ENCODE results near the gene AUH.

The AUH gene

GRCh38 chr9:91328186-91328585 lies 33.5 kb downstream of the AUH start:
- intact Hi-C loops (cut with DNase I; ENCODE audit: low total_unique reads) = no loop called here
- no peaks in the 10 kb centered on the region for H3K9me3 ChIP-seq
- H3K4me3 ChIP-seq = no peak overlapping the region
- H3K27ac ChIP-seq = no peak overlapping the region
- H3K27me3 ChIP-seq = no peaks in the 10 kb centered on the region
- H3K4me1 ChIP-seq = peaks cover 0 to 21% (median 1%) of the 10 kb centered on the region in 4 donors
- H3K36me3 ChIP-seq = peaks cover 10 to 18% (median 12%) of the 10 kb centered on the region in 3 donors
- no peak for DNase-seq
- no peak for TF ChIP-seq CTCF (IDR thresholded peaks at IDR 0.05)

DNA sequence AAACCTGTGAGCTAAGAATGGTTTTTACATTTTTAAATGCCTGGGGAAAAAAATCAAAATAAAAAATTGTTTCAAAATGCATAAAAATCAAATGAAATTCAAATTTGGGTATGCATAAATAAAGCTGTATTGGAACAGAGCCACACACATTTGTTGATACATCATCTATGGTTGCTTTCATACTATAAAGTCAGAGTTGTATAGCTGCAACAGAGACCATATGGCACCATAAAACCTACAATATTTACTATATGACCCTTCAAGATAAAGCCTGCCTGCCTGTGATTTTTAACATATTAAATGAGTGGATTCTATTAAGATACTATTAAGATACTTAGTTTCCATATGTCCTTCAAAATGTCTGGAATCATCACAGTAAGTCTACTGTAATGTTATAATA lies 40.0 kb downstream of the AUH start:
- Histone ChIP-seq H3K27me3 (no peaks in the 10 kb centered on the region), H3K27ac (no peak overlapping the region), H3K36me3 (peaks cover 0 to 14% (median 9%) of the 10 kb centered on the region in 3 donors), H3K4me1 (no peaks in the 10 kb centered on the region), H3K4me3 (no peak overlapping the region), H3K9me3 (no peaks in the 10 kb centered on the region)
- TF ChIP-seq CTCF (IDR thresholded peaks at IDR 0.05) = no peak
- intact Hi-C loops (cut with DNase I; ENCODE audit: low total_unique reads) = no loop called here
- no peak for DNase-seq

DNA sequence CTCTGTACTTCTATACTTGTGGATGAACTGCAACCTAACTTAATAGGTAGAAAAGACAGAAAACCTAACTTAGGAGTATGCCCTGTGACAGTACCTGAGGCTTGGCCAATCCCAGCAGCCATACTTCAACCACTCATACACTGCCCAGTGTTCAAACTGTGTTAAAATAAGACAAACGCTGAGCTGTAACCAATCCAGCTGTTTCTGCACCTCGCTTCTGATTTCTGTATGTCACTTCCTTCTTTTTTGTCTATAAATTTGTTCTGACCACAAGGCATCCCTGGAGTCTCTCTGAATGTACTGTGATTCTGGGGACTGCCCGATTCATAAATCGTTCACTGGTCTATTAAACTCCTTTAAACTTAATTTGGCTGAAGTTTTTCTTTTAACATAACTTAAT lies 41.4 kb downstream of the AUH start:
- no peaks in the 10 kb centered on the region for H3K27me3 ChIP-seq
- H3K27ac ChIP-seq = no peak overlapping the region
- peaks cover 0 to 14% (median 9%) of the 10 kb centered on the region in 3 donors for H3K36me3 ChIP-seq
- no peak for DNase-seq
- H3K4me3 ChIP-seq = no peak overlapping the region
- H3K4me1 ChIP-seq = no peaks in the 10 kb centered on the region
- H3K9me3 ChIP-seq = no peaks in the 10 kb centered on the region
- intact Hi-C loops (cut with DNase I; ENCODE audit: low total_unique reads) = no loop called here
- TF ChIP-seq CTCF (IDR thresholded peaks at IDR 0.05) = no peak

- TF ChIP-seq CTCF (IDR thresholded peaks at IDR 0.05) = no peak
- peaks cover 0 to 5% (median 0%) of the 10 kb centered on the region in 3 donors for H3K36me3 ChIP-seq
- H3K27ac ChIP-seq = no peak overlapping the region
- H3K4me3 ChIP-seq = no peak overlapping the region
- peaks cover 0 to 5% (median 0%) of the 10 kb centered on the region in 4 donors for H3K4me1 ChIP-seq
- no peaks in the 10 kb centered on the region for H3K9me3 ChIP-seq
- no peaks in the 10 kb centered on the region for H3K27me3 ChIP-seq
- DNase-seq = no peak
- intact Hi-C loops (cut with DNase I; ENCODE audit: low total_unique reads) = no loop called here
Measured at GRCh38 chr9:91316093-91316492, 45.6 kb downstream of the AUH start.

- intact Hi-C loops (cut with DNase I; ENCODE audit: low total_unique reads) = no loop called here
- Histone ChIP-seq H3K27ac (no peak overlapping the region), H3K27me3 (no peaks in the 10 kb centered on the region), H3K36me3 (peaks cover 0 to 5% (median 0%) of the 10 kb centered on the region in 3 donors), H3K4me1 (peaks cover 0 to 5% (median 0%) of the 10 kb centered on the region in 4 donors), H3K4me3 (no peak overlapping the region), H3K9me3 (no peaks in the 10 kb centered on the region)
- TF ChIP-seq CTCF (IDR thresholded peaks at IDR 0.05) = no peak
- no peak for DNase-seq
Measured at GRCh38 chr9:91315191-91315590, 46.5 kb downstream of the AUH start.
